Colonic mucosa (tissue), 4 donors: ENCODE results near the gene LHFPL3. TPM values are rescaled to one million over a fixed set of nuclear protein-coding genes. Genes with fewer than 3 reads are reported as not detected.

Experiments
- DNase-seq: peaks from one replicate; pipeline ENCODE4 v3.0.0-alpha.2; 2020
- H3K27ac ChIP-seq: fragments of 200-600 bp; one replicate; pipeline ENCODE4 v1.8.0; 2021
- H3K27me3 ChIP-seq: fragments of 200-600 bp; one replicate; pipeline ENCODE4 v1.8.0; 2021
- H3K36me3 ChIP-seq: fragments of 200-600 bp; one replicate; pipeline ENCODE4 v1.8.0; 2021
- H3K4me1 ChIP-seq: fragments of 200-600 bp; one replicate; pipeline ENCODE4 v1.8.0; 2021; ENCODE audit warnings: mild to moderate bottlenecking
- H3K4me3 ChIP-seq: fragments of 200-600 bp; one replicate; pipeline ENCODE4 v1.8.0; 2021
- H3K9ac ChIP-seq, 2 donors: one replicate each; pipeline ENCODE4 v1.7.0; 2013; ENCODE audit warnings: control low read depth in 2 of 2, low read depth in 2 of 2, low read length in 2 of 2
- H3K9me3 ChIP-seq: fragments of 200-600 bp; one replicate; pipeline ENCODE4 v1.8.0; 2021
- CTCF ChIP-seq: fragments of 200-600 bp; IDR thresholded peaks from one replicate; pipeline ENCODE4 v1.8.0; 2022; ENCODE audit warnings: antibody characterized with exemption, mild to moderate bottlenecking
- intact Hi-C: fragments of 100-400 bp; cut with DNase I; formaldehyde crosslinking; loops from one replicate; pipeline ENCODE4 v1.14.1; 2022
- total RNA-seq, 2 donors: library from RNA; stranded (reverse); fragmentation: NEBNext Ultra II Directional in 1 of 2; extraction: Animal tissue kit (Norgen Biotek cat#: 25700) in 1 of 2; gene quantifications; one replicate each; pipeline ENCODE4 v1.2.1, GENCODE V29; 2021
- donor health status: healthy.
- donor health status: DM: no; HTN: no; CAD: no.
- donor health status: DM: no; HTN: no; CAD: no.

LHFPL3 gene
- total RNA-seq, 2 donors from 2014 or later: 0.12 to 0.27 TPM

GRCh38 chr7:104652434-104652833, 324.0 kb downstream of the LHFPL3 start:
- Histone ChIP-seq H3K9me3 (no peaks in the 10 kb centered on the region), H3K9ac (no peak overlapping the region), H3K27ac (no peak overlapping the region), H3K27me3 (no peaks in the 10 kb centered on the region), H3K4me1 (no peaks in the 10 kb centered on the region), H3K36me3 (no peaks in the 10 kb centered on the region), H3K4me3 (no peak overlapping the region)
- no peak for DNase-seq
- TF ChIP-seq CTCF: no peak
- intact Hi-C loops: no loop called here

- H3K36me3 ChIP-seq: no peaks in the 10 kb centered on the region
- DNase-seq: no peak
- no peaks in the 10 kb centered on the region for H3K9me3 ChIP-seq
- H3K4me1 ChIP-seq: no peaks in the 10 kb centered on the region
- TF ChIP-seq CTCF: no peak
- intact Hi-C loops: no loop called here
- no peak overlapping the region for H3K4me3 ChIP-seq
- no peak overlapping the region for H3K9ac ChIP-seq
- H3K27me3 ChIP-seq: no peaks in the 10 kb centered on the region
- H3K27ac ChIP-seq: no peak overlapping the region
Measured at GRCh38 chr7:104652865-104653264, 324.5 kb downstream of the LHFPL3 start.

GRCh38 chr7:104653825-104654401, 325.5 kb downstream of the LHFPL3 start:
- intact Hi-C loops: no loop called here
- no peak for DNase-seq

GRCh38 chr7:104655592-104655991, 327.2 kb downstream of the LHFPL3 start:
- Histone ChIP-seq H3K4me3 (no peak overlapping the region), H3K36me3 (no peaks in the 10 kb centered on the region), H3K4me1 (no peaks in the 10 kb centered on the region), H3K9ac (no peak overlapping the region), H3K9me3 (no peaks in the 10 kb centered on the region), H3K27me3 (no peaks in the 10 kb centered on the region), H3K27ac (no peak overlapping the region)
- no peak for TF ChIP-seq CTCF
- intact Hi-C loops: no loop called here
- no peak for DNase-seq

More at GRCh38 chr7:104653825-104654401, 325.5 kb downstream of the LHFPL3 start:
- TF ChIP-seq CTCF: no peak
- Histone ChIP-seq H3K4me1 (no peaks in the 10 kb centered on the region), H3K36me3 (no peaks in the 10 kb centered on the region), H3K4me3 (no peak overlapping the region), H3K9ac (no peak overlapping the region), H3K27ac (no peak overlapping the region), H3K9me3 (no peaks in the 10 kb centered on the region), H3K27me3 (no peaks in the 10 kb centered on the region)

GRCh38 chr7:104656467-104656866, 328.1 kb downstream of the LHFPL3 start:
- no peak overlapping the region for H3K27ac ChIP-seq
- no peak for TF ChIP-seq CTCF
- intact Hi-C loops: no loop called here
- no peaks in the 10 kb centered on the region for H3K36me3 ChIP-seq
- no peak overlapping the region for H3K9ac ChIP-seq
- no peaks in the 10 kb centered on the region for H3K9me3 ChIP-seq
- no peaks in the 10 kb centered on the region for H3K27me3 ChIP-seq
- DNase-seq: no peak
- no peaks in the 10 kb centered on the region for H3K4me1 ChIP-seq
- H3K4me3 ChIP-seq: no peak overlapping the region
